Measurements from ENCODE around the gene MOB3C.

GRCh38 chr1:46619656-46620258 lies 3.1 kb upstream of the MOB3C start:
- TF ChIP-seq CTCF (IDR thresholded peaks at IDR 0.05) (no peak), POLR2A (IDR thresholded peaks at IDR 0.05) (no peak)
